BLaER1 (cell line): ENCODE results near the gene TRIM7.
A peak's percentile ranks its signal among the peaks of the same experiment; 100 is the strongest.
"Not testable (repeated sequence)": the region's sequence is repeated elsewhere in the genome, so short reads cannot be mapped to it uniquely, and the experiment has no call there.

Experiments used
- H3K27ac ChIP-seq: shearing (Covaris generic); formaldehyde crosslinking; 2 replicates; pipeline ENCODE4 v1.8.1; 2022
- H3K27me3 ChIP-seq: shearing (Covaris generic); formaldehyde crosslinking; 2 replicates; pipeline ENCODE4 v1.8.1; 2022
- H3K36me3 ChIP-seq: shearing (Covaris generic); formaldehyde crosslinking; 2 replicates; pipeline ENCODE4 v1.8.1; 2022
- H3K4me1 ChIP-seq: shearing (Covaris generic); formaldehyde crosslinking; 2 replicates; pipeline ENCODE4 v1.8.1; 2022
- H3K4me2 ChIP-seq: shearing (Covaris generic); formaldehyde crosslinking; 2 replicates; pipeline ENCODE4 v1.8.1; 2022
- H3K4me3 ChIP-seq: shearing (Covaris generic); formaldehyde crosslinking; 2 replicates; pipeline ENCODE4 v1.8.1; 2022
- H3K9ac ChIP-seq: shearing (Covaris generic); formaldehyde crosslinking; 2 replicates; pipeline ENCODE4 v1.8.1; 2022
- H3K9me3 ChIP-seq: shearing (Covaris generic); formaldehyde crosslinking; 2 replicates; pipeline ENCODE4 v1.8.1; 2022
- H4K20me1 ChIP-seq: shearing (Covaris generic); formaldehyde crosslinking; 2 replicates; pipeline ENCODE4 v1.8.1; 2022
- Cebpa-rat ChIP-seq: shearing (Covaris generic); IDR thresholded peaks from 2 replicates; pipeline ENCODE4 v1.8.1; 2022

Gene TRIM7

DNA sequence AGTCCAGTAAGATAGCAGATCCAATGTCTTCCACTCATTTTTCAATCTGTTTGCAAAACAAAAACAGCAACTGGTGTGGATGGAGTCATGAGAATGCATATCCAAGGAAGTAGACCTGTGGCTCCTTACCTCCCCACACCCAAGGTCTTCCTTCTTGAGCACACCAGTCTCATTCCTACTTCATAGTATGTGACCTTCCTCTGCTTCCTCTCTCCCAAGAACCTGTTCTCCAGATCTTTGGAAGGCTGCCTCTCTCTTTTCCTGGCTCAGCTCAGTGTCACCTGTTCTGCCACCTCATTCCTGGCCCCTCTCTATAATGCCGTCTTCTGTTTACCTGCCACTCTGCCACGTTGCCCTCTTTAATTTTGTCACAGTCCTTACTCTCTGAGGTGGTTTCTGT, 7.9 kb upstream of the TRIM7 start:
- peaks cover 28% of the 10 kb centered on the region for H3K4me1 ChIP-seq
- H3K27me3 ChIP-seq, result peaks cover 22% of the 10 kb centered on the region
- H3K9ac ChIP-seq, result no peak overlapping the region
- no peaks in the 10 kb centered on the region for H4K20me1 ChIP-seq
- H3K9me3 ChIP-seq, result no peaks in the 10 kb centered on the region
- no peak for TF ChIP-seq Cebpa-rat
- H3K4me2 ChIP-seq, result no peak overlapping the region
- no peaks in the 10 kb centered on the region for H3K36me3 ChIP-seq
- no peak overlapping the region for H3K27ac ChIP-seq
- H3K4me3 ChIP-seq, result no peak overlapping the region

GRCh38 chr5:181212080-181212479, 7.1 kb upstream of the TRIM7 start:
- H4K20me1 ChIP-seq, result no peaks in the 10 kb centered on the region
- no peak overlapping the region for H3K4me3 ChIP-seq
- H3K4me1 ChIP-seq, result peaks cover 20% of the 10 kb centered on the region
- no peak for TF ChIP-seq Cebpa-rat
- H3K9ac ChIP-seq, result no peak overlapping the region
- H3K9me3 ChIP-seq, result no peaks in the 10 kb centered on the region
- no peak overlapping the region for H3K4me2 ChIP-seq
- H3K27ac ChIP-seq, result no peak overlapping the region
- H3K36me3 ChIP-seq, result no peaks in the 10 kb centered on the region
- peaks cover 21% of the 10 kb centered on the region for H3K27me3 ChIP-seq

GRCh38 chr5:181211208-181211607, 6.2 kb upstream of the TRIM7 start:
- Histone ChIP-seq H3K36me3 (no peaks in the 10 kb centered on the region), H3K27ac (no peak overlapping the region), H3K9me3 (no peaks in the 10 kb centered on the region), H4K20me1 (peaks cover 3% of the 10 kb centered on the region), H3K4me3 (no peak overlapping the region), H3K4me2 (no peak overlapping the region), H3K9ac (no peak overlapping the region), H3K4me1 (peaks cover 17% of the 10 kb centered on the region), H3K27me3 (peaks cover 22% of the 10 kb centered on the region)
- no peak for TF ChIP-seq Cebpa-rat

GRCh38 chr5:181210698-181211097, 5.7 kb upstream of the TRIM7 start:
- H3K4me2 ChIP-seq, H3K27ac ChIP-seq, H3K36me3 ChIP-seq, H3K9me3 ChIP-seq, H3K4me3 ChIP-seq, H4K20me1 ChIP-seq, H3K9ac ChIP-seq: not testable (repeated sequence)
- Histone ChIP-seq H3K27me3 (peaks cover 22% of the 10 kb centered on the region), H3K4me1 (peaks cover 18% of the 10 kb centered on the region)

DNA sequence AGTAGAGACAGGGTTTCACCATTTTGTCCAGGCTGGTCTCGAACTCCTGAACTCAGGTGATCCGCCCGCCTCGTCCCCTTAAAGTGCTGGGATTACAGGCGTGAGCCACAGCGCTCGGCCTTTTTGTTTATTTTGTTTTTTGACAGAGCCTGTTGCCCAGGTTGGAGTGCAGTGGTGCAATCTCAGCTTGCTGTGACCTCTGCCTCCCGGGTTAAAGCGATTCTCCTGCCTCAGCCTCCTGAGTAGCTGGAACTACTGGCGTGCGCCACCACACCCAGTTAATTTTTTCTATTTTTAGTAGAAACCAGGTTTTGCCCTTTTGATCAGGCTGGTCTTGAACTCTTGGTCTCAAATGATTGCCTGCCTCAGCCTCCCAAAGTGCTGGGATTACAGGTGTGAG, 5.2 kb upstream of the TRIM7 start:
- not testable (repeated sequence) for H3K9ac ChIP-seq, H3K4me3 ChIP-seq, H3K4me2 ChIP-seq, H3K27ac ChIP-seq, H3K36me3 ChIP-seq, H3K9me3 ChIP-seq
- peaks cover 23% of the 10 kb centered on the region for H3K4me1 ChIP-seq
- H3K27me3 ChIP-seq, result peaks cover 27% of the 10 kb centered on the region
- H4K20me1 ChIP-seq, result peaks cover 13% of the 10 kb centered on the region

- H3K4me3 ChIP-seq, H3K27ac ChIP-seq, H3K36me3 ChIP-seq, H3K9me3 ChIP-seq, H3K4me2 ChIP-seq, H3K9ac ChIP-seq: not testable (repeated sequence)
- Histone ChIP-seq H4K20me1 (peaks cover 21% of the 10 kb centered on the region), H3K4me1 (peaks cover 31% of the 10 kb centered on the region), H3K27me3 (peaks cover 39% of the 10 kb centered on the region)
- 0 out of 2 replicates have a peak, but pooled peaks have one; percentile 17 for TF ChIP-seq Cebpa-rat
Observed at GRCh38 chr5:181209006-181209405, 4.0 kb upstream of the TRIM7 start.

GRCh38 chr5:181207960-181208253, 2.9 kb upstream of the TRIM7 start:
- Histone ChIP-seq H3K4me1 (peaks cover 31% of the 10 kb centered on the region), H3K27ac (no peak overlapping the region), H4K20me1 (peaks cover 29% of the 10 kb centered on the region), H3K4me2 (peak overlapping the region; percentile 99; the same call in 1 of the 2 replicates), H3K27me3 (peaks cover 50% of the 10 kb centered on the region), H3K4me3 (peak overlapping the region; percentile 78), H3K9ac (no peak overlapping the region), H3K9me3 (no peaks in the 10 kb centered on the region), H3K36me3 (no peaks in the 10 kb centered on the region)
- no peak for TF ChIP-seq Cebpa-rat

DNA sequence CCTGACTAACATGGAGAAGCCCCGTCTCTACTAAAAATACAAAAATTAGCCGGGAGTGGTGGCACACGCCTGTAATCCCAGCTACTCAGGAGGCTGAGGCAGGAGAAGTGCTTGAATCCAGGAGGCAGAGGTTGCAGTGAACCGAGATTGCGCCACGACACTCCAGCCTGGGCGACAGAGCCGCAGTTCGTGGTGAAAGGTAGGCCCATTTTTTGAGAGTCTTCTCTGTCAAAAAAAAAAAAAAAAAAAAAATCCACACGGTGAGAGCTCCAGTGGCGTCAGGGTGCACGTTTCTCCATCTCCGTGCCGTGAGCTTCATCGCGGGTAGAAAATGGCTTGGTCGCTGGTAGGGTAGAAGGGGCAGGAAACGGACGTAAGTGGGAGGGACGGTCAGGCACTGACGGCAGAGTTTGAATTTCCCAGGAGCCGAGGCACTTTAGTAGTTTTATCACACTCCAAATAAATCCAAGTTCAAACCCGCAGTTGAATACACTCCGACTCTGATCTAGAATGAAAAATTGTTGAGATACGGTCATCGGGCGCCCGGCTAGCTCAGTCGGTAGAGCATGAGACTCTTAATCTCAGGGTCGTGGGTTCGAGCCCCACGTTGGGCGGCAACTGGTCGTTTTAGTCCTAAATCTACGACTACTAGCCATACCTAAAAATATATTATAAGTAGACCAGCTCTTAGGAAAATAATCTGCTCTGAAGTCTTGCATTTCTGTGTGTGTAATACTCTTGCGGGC, 2.4 kb upstream of the TRIM7 start:
- H3K27me3 ChIP-seq, result peaks cover 55% of the 10 kb centered on the region
- TF ChIP-seq Cebpa-rat, result no peak
- no peaks in the 10 kb centered on the region for H3K36me3 ChIP-seq
- peak overlapping the region; percentile 53 for H3K27ac ChIP-seq
- no peaks in the 10 kb centered on the region for H3K9me3 ChIP-seq
- peak overlapping the region; percentile 99 for H3K4me2 ChIP-seq
- H4K20me1 ChIP-seq, result peaks cover 29% of the 10 kb centered on the region
- H3K4me3 ChIP-seq, result peak overlapping the region; percentile 78
- peak overlapping the region; percentile 74 for H3K9ac ChIP-seq
- H3K4me1 ChIP-seq, result peaks cover 31% of the 10 kb centered on the region

DNA sequence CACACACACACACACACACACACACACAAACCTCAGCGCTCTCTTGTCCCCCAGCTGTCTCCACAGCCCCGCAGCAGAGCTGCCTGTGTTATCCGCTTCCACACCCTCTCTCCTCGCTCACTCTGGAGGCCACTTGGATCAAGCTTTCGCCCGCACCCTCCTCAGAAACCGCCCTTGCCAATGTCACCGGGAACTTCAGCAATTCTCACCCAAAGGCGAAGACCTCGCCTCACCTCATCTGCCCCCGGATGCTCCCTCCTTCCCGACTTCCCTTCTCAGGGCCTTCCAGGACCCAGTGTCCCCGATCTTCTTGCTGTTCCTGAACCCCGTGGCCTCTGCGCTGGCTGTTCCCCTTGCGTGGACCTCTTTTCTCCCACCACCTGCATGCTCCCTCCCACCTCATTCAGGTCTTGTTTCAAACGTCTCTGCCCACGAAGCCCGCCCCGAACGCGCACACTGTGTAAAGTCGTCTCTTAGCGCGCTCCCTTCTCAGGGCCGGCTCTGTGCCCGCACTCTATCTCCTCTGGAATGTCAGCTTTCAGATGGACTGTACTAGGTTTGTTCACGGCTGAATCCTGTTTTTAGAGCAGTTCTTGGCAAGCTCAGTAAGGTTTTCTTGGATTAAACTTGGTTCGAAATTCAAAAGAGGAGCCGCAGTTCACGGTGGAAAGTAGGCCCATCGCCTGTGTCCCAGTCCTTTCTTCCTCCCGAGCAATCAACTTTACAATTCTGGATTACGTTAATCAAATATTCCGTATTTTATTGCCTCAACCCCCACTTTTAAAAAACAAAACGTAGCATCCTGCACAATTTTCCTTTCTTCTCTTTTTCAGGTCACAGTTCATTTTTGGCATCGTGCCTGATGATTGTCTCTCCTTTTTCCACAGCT, 1.0 kb upstream of the TRIM7 start:
- no peak overlapping the region for H3K27ac ChIP-seq
- no peaks in the 10 kb centered on the region for H3K9me3 ChIP-seq
- H4K20me1 ChIP-seq, result peaks cover 29% of the 10 kb centered on the region
- H3K4me1 ChIP-seq, result peaks cover 27% of the 10 kb centered on the region
- H3K4me2 ChIP-seq, result peak overlapping the region; percentile 99
- no peaks in the 10 kb centered on the region for H3K36me3 ChIP-seq
- no peak for TF ChIP-seq Cebpa-rat
- peak overlapping the region; percentile 78 for H3K4me3 ChIP-seq
- H3K9ac ChIP-seq, result peak overlapping the region; percentile 73; the same call in 1 of the 2 replicates
- H3K27me3 ChIP-seq, result peaks cover 69% of the 10 kb centered on the region

DNA sequence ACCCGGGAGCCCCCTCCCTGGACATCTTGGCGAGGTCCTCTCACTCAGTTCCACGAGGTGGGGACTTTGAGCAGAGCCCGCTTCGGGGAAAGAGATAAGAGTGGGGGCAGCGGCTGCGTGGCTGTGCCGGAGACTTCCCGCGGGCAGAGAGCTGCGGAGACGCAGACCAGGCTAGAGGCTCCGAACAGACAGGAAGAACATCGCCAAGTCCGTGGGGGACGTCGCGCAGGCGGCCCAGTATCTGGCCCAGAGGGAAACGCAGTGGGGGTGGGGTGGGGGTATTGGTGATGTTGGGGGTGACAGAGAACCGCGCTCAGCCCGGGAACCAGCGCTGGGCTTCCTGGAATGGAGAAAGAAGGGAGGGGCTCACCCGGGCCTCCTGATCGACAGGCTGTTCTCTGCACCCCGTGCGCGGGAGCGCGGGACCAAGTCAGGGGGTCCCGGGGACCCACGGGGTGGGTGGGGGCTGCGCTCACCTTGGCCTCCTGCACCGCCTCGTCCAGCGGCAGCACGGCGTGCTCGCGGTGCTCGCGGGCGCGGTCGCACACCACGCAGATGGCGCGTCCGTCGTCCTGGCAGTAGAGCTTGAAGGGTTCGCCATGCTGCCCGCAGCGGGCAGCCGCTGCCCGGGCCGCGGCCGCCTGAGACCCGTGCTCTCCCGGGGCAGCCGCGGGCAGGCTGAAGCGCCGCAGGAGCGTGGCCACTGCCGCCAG, 727 bp downstream of the TRIM7 start:
- H3K4me1 ChIP-seq, result peaks cover 25% of the 10 kb centered on the region
- peaks cover 29% of the 10 kb centered on the region for H4K20me1 ChIP-seq
- H3K4me2 ChIP-seq, result peak overlapping the region; percentile 99
- no peak for TF ChIP-seq Cebpa-rat
- peak overlapping the region; percentile 78 for H3K4me3 ChIP-seq
- peak overlapping the region; percentile 73 for H3K9ac ChIP-seq
- H3K9me3 ChIP-seq, result no peaks in the 10 kb centered on the region
- H3K36me3 ChIP-seq, result no peaks in the 10 kb centered on the region
- H3K27me3 ChIP-seq, result peaks cover 75% of the 10 kb centered on the region
- H3K27ac ChIP-seq, result 0 out of 2 replicates have a peak overlapping the region, but pooled peaks have one; percentile 13
